ENCODE results near the gene CHN2.

- TF ChIP-seq CTCF (IDR thresholded peaks at IDR 0.05) (no peak), POLR2A (IDR thresholded peaks at IDR 0.05) (no peak), POLR2AphosphoS5 (IDR thresholded peaks at IDR 0.05) (no peak)
Measured at GRCh38 chr7:29464753-29465152, 270.2 kb downstream of the CHN2 start.

Measured in transverse colon (tissue), 4 donors.